NCI-H2227 treated with DMSO at 0.1 percent for 48 hours (cell line): ENCODE measurements around the gene PMP22.

Experiments used
- DNase-seq: peaks from one replicate; lab custom pipeline; 2025; lab: John Stamatoyannopoulos, UW

PMP22 gene

GRCh38 chr17:15265131-15265530, at the start of gene PMP22:
TSS of gene PMP22 (minus strand) at chr17:15265326. CDS start at chr17:15260727, 4,599 bp downstream.
- no peak for DNase-seq

GRCh38 chr17:15311996-15312395, 46.9 kb upstream of the PMP22 start:
- no peak for DNase-seq

- no peak for DNase-seq
Measured at GRCh38 chr17:15309793-15310192, 44.7 kb upstream of the PMP22 start.

- no peak for DNase-seq
Measured at GRCh38 chr17:15309236-15309635, 44.1 kb upstream of the PMP22 start.

GRCh38 chr17:15308758-15309157, 43.6 kb upstream of the PMP22 start:
- DNase-seq, result no peak

- no peak for DNase-seq
Measured at GRCh38 chr17:15307710-15308111, 42.6 kb upstream of the PMP22 start.

GRCh38 chr17:15303851-15304250, 38.7 kb upstream of the PMP22 start:
- no peak for DNase-seq

GRCh38 chr17:15303268-15303667, 38.1 kb upstream of the PMP22 start:
- no peak for DNase-seq

GRCh38 chr17:15301845-15302244, 36.7 kb upstream of the PMP22 start:
- no peak for DNase-seq

- no peak for DNase-seq
Measured at GRCh38 chr17:15298176-15298575, 33.0 kb upstream of the PMP22 start.

GRCh38 chr17:15293558-15293957, 28.4 kb upstream of the PMP22 start:
- no peak for DNase-seq

GRCh38 chr17:15291674-15292361, 26.7 kb upstream of the PMP22 start:
- no peak for DNase-seq

- DNase-seq, result no peak
Measured at GRCh38 chr17:15290605-15291004, 25.5 kb upstream of the PMP22 start.

GRCh38 chr17:15289285-15290183, 24.4 kb upstream of the PMP22 start:
- DNase-seq, result no peak

- no peak for DNase-seq
Measured at GRCh38 chr17:15288859-15289258, 23.7 kb upstream of the PMP22 start.

GRCh38 chr17:15287538-15288267, 22.6 kb upstream of the PMP22 start:
- no peak for DNase-seq

- no peak for DNase-seq
Measured at GRCh38 chr17:15285466-15285865, 20.3 kb upstream of the PMP22 start.

GRCh38 chr17:15284537-15284936, 19.4 kb upstream of the PMP22 start:
- no peak for DNase-seq

GRCh38 chr17:15284107-15284506, 19.0 kb upstream of the PMP22 start:
- DNase-seq, result no peak

GRCh38 chr17:15281909-15282308, 16.8 kb upstream of the PMP22 start:
- no peak for DNase-seq

- DNase-seq, result no peak
Measured at GRCh38 chr17:15278924-15279477, 13.9 kb upstream of the PMP22 start.

GRCh38 chr17:15278380-15278779, 13.3 kb upstream of the PMP22 start:
- no peak for DNase-seq
